Measurements from ENCODE around the gene CKAP2. TPM values are rescaled to one million over a fixed set of nuclear protein-coding genes. Genes with fewer than 3 reads are reported as not detected.

Gene CKAP2
- polyA plus RNA-seq, 2 of the 4 experiments (the other 2 are of a cell fraction): 24.5 to 30.5 TPM

GRCh38 chr13:52447815-52448552 is 7.3 kb upstream of the CKAP2 start:
- peak overlapping the region in 1 of 2 experiments; percentile 37; a peak in 1 of 6 replicates for H3K27ac ChIP-seq
- peak overlapping the region; percentile 88 for H3K4me2 ChIP-seq
- POLR2A ChIA-PET: interaction anchor here (1.8 kb wide), 1 partner anchor 19 kb away, joined by 10 read pairs; no protein-coding TSS in a partner anchor
- FAIRE-seq: no peak
- H3K4me3 ChIP-seq: no peak overlapping the region
- TF ChIP-seq RCOR1 (IDR thresholded peaks at IDR 0.05; ENCODE audit: low read depth, low read length) (no peak), HMGXB4 (CRISPR knock-in tag; IDR thresholded peaks at IDR 0.05; ENCODE audit: borderline replicate concordance) (no peak), ESRRA (IDR thresholded peaks at IDR 0.05; ENCODE audit: borderline replicate concordance, low read length) (no peak), MAX (IDR thresholded peaks at IDR 0.05) (no peak), HDAC2 (IDR thresholded peaks at IDR 0.05) (no peak), TP53 (CRISPR knock-in tag; IDR thresholded peaks at IDR 0.05) (no peak), MAFK (IDR thresholded peaks at IDR 0.05; ENCODE audit: partially characterized antibody) (no peak)
- H3K4me1 ChIP-seq: peaks cover 23% of the 10 kb centered on the region; the same call in 2 of the 3 replicates
- 84% methylated on average over 5 of the region's 5 CpGs for WGBS (ENCODE audit: missing lambda C conversion rate)
- no peak for DNase-seq (ENCODE audit: low read depth in 1 of 2, low spot score in 1 of 2)
- H3K9me3 ChIP-seq: no peaks in the 10 kb centered on the region
- CTCF ChIA-PET: interaction anchor here (0.9 to 7.0 kb wide), 6 partner anchors 18 to 107 kb away, joined by 3 to 115 read pairs (median 15); partner anchors contain the start of gene THSD1
- ATAC-seq: no peak

GRCh38 chr13:52449331-52450011 is 5.8 kb upstream of the CKAP2 start:
- Histone ChIP-seq H3K9me3 (no peaks in the 10 kb centered on the region), H3K4me1 (peaks cover 28% of the 10 kb centered on the region; the same call in 2 of the 3 replicates), H3K4me2 (peak overlapping the region; percentile 88), H3K4me3 (peak overlapping the region; percentile 83), H3K27ac (peak overlapping the region; percentile 98 to 99)
- ATAC-seq (no peak), DNase-seq (ENCODE audit: low read depth in 1 of 2, low spot score in 1 of 2) (no peak), FAIRE-seq (no peak)
- ChIA-PET POLR2A (interaction anchor here (0.8 to 1.9 kb wide), 6 partner anchors 10 to 106 kb away, joined by 3 to 18 read pairs (median 8); partner anchors contain the start of gene THSD1), CTCF (interaction anchor here (0.8 to 7.0 kb wide), 19 partner anchors 8 to 248 kb away, joined by 3 to 115 read pairs (median 12); partner anchors contain the start of gene THSD1)
- no peak for TF ChIP-seq HOXB13 (CRISPR knock-in tag; IDR thresholded peaks at IDR 0.05; ENCODE audit: low read depth)
- TF ChIP-seq PBX3 (IDR thresholded peaks at IDR 0.05): no peak
- TF ChIP-seq MAFK (IDR thresholded peaks at IDR 0.05; ENCODE audit: partially characterized antibody): no peak
- no peak for TF ChIP-seq PHF8 (IDR thresholded peaks at IDR 0.05; ENCODE audit: borderline replicate concordance, low read depth)
- 3% methylated on average over 10 of the region's 10 CpGs for WGBS (ENCODE audit: missing lambda C conversion rate)

GRCh38 chr13:52450012-52450792 is 5.1 kb upstream of the CKAP2 start, which contains the start of gene VPS36:
Gene VPS36, minus strand, starts transcription at chr13:52450634. Its CDS starts 40 bp downstream, at chr13:52450594.
- Histone ChIP-seq H3K4me2 (peak within 1 kb of the TSS; percentile 88), H3K9me3 (no peaks in the 10 kb centered on the region), H3K27ac (peak within 1 kb of the TSS; percentile 98 to 99), H3K4me3 (peak within 1 kb of the TSS; percentile 83), H3K4me1 (peaks cover 28% of the 10 kb centered on the region; the same call in 2 of the 3 replicates)
- no peak for FAIRE-seq
- ChIA-PET POLR2A (interaction anchor here (0.6 to 1.9 kb wide), 7 partner anchors 11 to 110 kb away, joined by 3 to 18 read pairs (median 7); partner anchors contain the start of gene THSD1), CTCF (interaction anchor here (0.6 to 7.0 kb wide), 49 partner anchors 8 to 358 kb away, joined by 3 to 115 read pairs (median 5); partner anchors contain the start of genes SUGT1 and THSD1)
- peak; percentile 59 to 91 for DNase-seq (ENCODE audit: low read depth in 1 of 2, low spot score in 1 of 2)
- ATAC-seq: peak; percentile 85 to 89
- 7% methylated on average over 8 of the region's 105 CpGs for WGBS (ENCODE audit: missing lambda C conversion rate)
- TF ChIP-seq RFX5 (IDR thresholded peaks at IDR 0.05): no peak
- no peak for TF ChIP-seq GATA3 (IDR thresholded peaks at IDR 0.05; ENCODE audit: borderline replicate concordance)
- TF ChIP-seq RARB (CRISPR knock-in tag; IDR thresholded peaks at IDR 0.05): no peak
- no peak for TF ChIP-seq HOXA7 (CRISPR knock-in tag; IDR thresholded peaks at IDR 0.05)
- no peak for TF ChIP-seq CBX8 (IDR thresholded peaks at IDR 0.05)
- TF ChIP-seq HOXB13 (CRISPR knock-in tag; IDR thresholded peaks at IDR 0.05; ENCODE audit: low read depth): 0 out of 2 replicates have a peak, but pooled peaks have one; percentile 25
- peak; percentile 77 for TF ChIP-seq PHF8 (IDR thresholded peaks at IDR 0.05; ENCODE audit: borderline replicate concordance, low read depth)
- TF ChIP-seq MAZ (IDR thresholded peaks at IDR 0.05; ENCODE audit: borderline replicate concordance, low read depth, low read length): no peak
- TF ChIP-seq POLR2A (IDR thresholded peaks at IDR 0.05; ENCODE audit: low read length): peak; percentile 63
- no peak for TF ChIP-seq PBX3 (IDR thresholded peaks at IDR 0.05)
- TF ChIP-seq CHD4 (IDR thresholded peaks at IDR 0.05; ENCODE audit: borderline replicate concordance): no peak
- TF ChIP-seq EP300 (IDR thresholded peaks at IDR 0.05): no peak
- TF ChIP-seq CTCF (IDR thresholded peaks at IDR 0.05): peak; percentile 93
- TF ChIP-seq RCOR1 (IDR thresholded peaks at IDR 0.05; ENCODE audit: low read depth, low read length): no peak
